ENCODE results near the gene FAM13A. TPM values are rescaled to one million over a fixed set of nuclear protein-coding genes. Genes with fewer than 3 reads are reported as not detected.

The FAM13A gene
- total and polyA plus RNA-seq, 2 donors (not counting 3 experiments of a cell fraction or from before 2014, with no cell fraction given), result 3.3 to 10.5 TPM

GRCh38 chr4:89009115-89009514 lies 47.9 kb downstream of the FAM13A start:
- ChIA-PET POLR2A (no interaction called here), CTCF (interaction anchor here (1.0 to 1.5 kb wide), 2 partner anchors 14 to 30 kb away, joined by 3 to 5 read pairs; no protein-coding TSS in a partner anchor)
- no peak overlapping the region for H3K27ac ChIP-seq (ENCODE audit: insufficient read depth, low read depth, low read length)
- H3K4me1 ChIP-seq (ENCODE audit: control insufficient read depth, extremely low read depth, insufficient read depth, low read length), result no peaks in the 10 kb centered on the region
- no peaks in the 10 kb centered on the region for H3K27me3 ChIP-seq (ENCODE audit: control insufficient read depth in 2 of 2, insufficient read depth in 2 of 2, low read length in 2 of 2)
- no peaks in the 10 kb centered on the region for H4K20me1 ChIP-seq (replicated peaks; ENCODE audit: control insufficient read depth, extremely low read depth, insufficient read depth, low read length)
- no TSS peak for BruUV-seq (replicated peaks)
- no peaks in the 10 kb centered on the region for H3K9me1 ChIP-seq (replicated peaks; ENCODE audit: control insufficient read depth, extremely low read depth, insufficient read depth, low read length)
- H3K4me3 ChIP-seq (replicated peaks in 1 of 3; ENCODE audit: insufficient read depth in 1 of 3, low read depth in 1 of 3, low read length in 3 of 3), result no peak overlapping the region
- H3K4me2 ChIP-seq (ENCODE audit: insufficient read depth, low read length), result no peak overlapping the region
- no peaks in the 10 kb centered on the region for H3K36me3 ChIP-seq (ENCODE audit: control insufficient read depth in 2 of 2, extremely low read depth in 1 of 2, insufficient read depth in 2 of 2, low read length in 2 of 2)
- FAIRE-seq (no peak), DNase-seq (ENCODE audit: low read depth, low spot score) (no peak)
- no peak overlapping the region for H2AFZ ChIP-seq (ENCODE audit: low read depth, low read length)
- intact Hi-C loops (cut with micrococcal nuclease), result no loop called here
- dilution Hi-C loops (cut with MboI; ENCODE audit: extremely low pct_ligation_motif_present, low sequenced_read_pairs), result loop anchor here (25.0 kb wide), 1 partner anchor 197 kb away; no protein-coding TSS in a partner anchor
- H3K9me3 ChIP-seq (replicated peaks; ENCODE audit: control insufficient read depth, insufficient read depth, low read length), result no peaks in the 10 kb centered on the region
- H3K9ac ChIP-seq (replicated peaks; ENCODE audit: extremely low read depth, insufficient read depth, low read length), result no peak overlapping the region
- TF ChIP-seq JUN (IDR thresholded peaks at IDR 0.05; ENCODE audit: borderline replicate concordance, insufficient read depth, insufficient read length, low read depth), result no peak
- TF ChIP-seq GATA2 (IDR thresholded peaks at IDR 0.05; ENCODE audit: insufficient read depth, insufficient read length, low read depth, low read length), result no peak
- no peak for TF ChIP-seq EZH2 (IDR thresholded peaks at IDR 0.05; ENCODE audit: borderline replicate concordance, low read depth, low read length, severe bottlenecking)
- TF ChIP-seq FOS (IDR thresholded peaks at IDR 0.05; ENCODE audit: borderline replicate concordance, insufficient read depth, low read length), result no peak
- no peaks in the 10 kb centered on the region for H3K79me2 ChIP-seq (ENCODE audit: control insufficient read depth, insufficient read depth, low read length)

- H2AFZ ChIP-seq (ENCODE audit: low read depth, low read length), result no peak overlapping the region
- no peak overlapping the region for H3K27ac ChIP-seq (ENCODE audit: insufficient read depth, low read depth, low read length)
- intact Hi-C loops (cut with micrococcal nuclease), result no loop called here
- no peak overlapping the region for H3K4me2 ChIP-seq (ENCODE audit: insufficient read depth, low read length)
- ChIA-PET POLR2A (no interaction called here), CTCF (no interaction called here)
- no peaks in the 10 kb centered on the region for H4K20me1 ChIP-seq (replicated peaks; ENCODE audit: control insufficient read depth, extremely low read depth, insufficient read depth, low read length)
- no peaks in the 10 kb centered on the region for H3K9me3 ChIP-seq (replicated peaks; ENCODE audit: control insufficient read depth, insufficient read depth, low read length)
- H3K9me1 ChIP-seq (replicated peaks; ENCODE audit: control insufficient read depth, extremely low read depth, insufficient read depth, low read length), result no peaks in the 10 kb centered on the region
- DNase-seq (ENCODE audit: low read depth, low spot score), result no peak
- TF ChIP-seq, protein P1, sequence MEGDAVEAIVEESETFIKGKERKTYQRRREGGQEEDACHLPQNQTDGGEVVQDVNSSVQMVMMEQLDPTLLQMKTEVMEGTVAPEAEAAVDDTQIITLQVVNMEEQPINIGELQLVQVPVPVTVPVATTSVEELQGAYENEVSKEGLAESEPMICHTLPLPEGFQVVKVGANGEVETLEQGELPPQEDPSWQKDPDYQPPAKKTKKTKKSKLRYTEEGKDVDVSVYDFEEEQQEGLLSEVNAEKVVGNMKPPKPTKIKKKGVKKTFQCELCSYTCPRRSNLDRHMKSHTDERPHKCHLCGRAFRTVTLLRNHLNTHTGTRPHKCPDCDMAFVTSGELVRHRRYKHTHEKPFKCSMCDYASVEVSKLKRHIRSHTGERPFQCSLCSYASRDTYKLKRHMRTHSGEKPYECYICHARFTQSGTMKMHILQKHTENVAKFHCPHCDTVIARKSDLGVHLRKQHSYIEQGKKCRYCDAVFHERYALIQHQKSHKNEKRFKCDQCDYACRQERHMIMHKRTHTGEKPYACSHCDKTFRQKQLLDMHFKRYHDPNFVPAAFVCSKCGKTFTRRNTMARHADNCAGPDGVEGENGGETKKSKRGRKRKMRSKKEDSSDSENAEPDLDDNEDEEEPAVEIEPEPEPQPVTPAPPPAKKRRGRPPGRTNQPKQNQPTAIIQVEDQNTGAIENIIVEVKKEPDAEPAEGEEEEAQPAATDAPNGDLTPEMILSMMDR (IDR thresholded peaks at IDR 0.05; ENCODE audit: extremely low read depth in 1 of 2, insufficient read depth in 1 of 2, low read depth in 1 of 2, low read length in 2 of 2), result no peak
- TF ChIP-seq FOS (IDR thresholded peaks at IDR 0.05; ENCODE audit: borderline replicate concordance, insufficient read depth, low read length), result no peak
- no peak for TF ChIP-seq POLR2A (IDR thresholded peaks at IDR 0.05; ENCODE audit: low read depth, low read length)
- no peak for TF ChIP-seq MAX (IDR thresholded peaks at IDR 0.05; ENCODE audit: insufficient read depth, insufficient read length)
- no peak for TF ChIP-seq GATA2 (IDR thresholded peaks at IDR 0.05; ENCODE audit: insufficient read depth, insufficient read length, low read depth, low read length)
- no peak for TF ChIP-seq JUN (IDR thresholded peaks at IDR 0.05; ENCODE audit: borderline replicate concordance, insufficient read depth, insufficient read length, low read depth)
- TF ChIP-seq POLR2AphosphoS5 (IDR thresholded peaks at IDR 0.05; ENCODE audit: insufficient read depth, low read depth, low read length), result no peak
- TF ChIP-seq EZH2 (IDR thresholded peaks at IDR 0.05; ENCODE audit: borderline replicate concordance, low read depth, low read length, severe bottlenecking), result no peak
- H3K9ac ChIP-seq (replicated peaks; ENCODE audit: extremely low read depth, insufficient read depth, low read length), result no peak overlapping the region
- FAIRE-seq, result no peak
- H3K79me2 ChIP-seq (ENCODE audit: control insufficient read depth, insufficient read depth, low read length), result no peaks in the 10 kb centered on the region
- no TSS peak for BruUV-seq (replicated peaks)
- no peaks in the 10 kb centered on the region for H3K4me1 ChIP-seq (ENCODE audit: control insufficient read depth, extremely low read depth, insufficient read depth, low read length)
- H3K27me3 ChIP-seq (ENCODE audit: control insufficient read depth in 2 of 2, insufficient read depth in 2 of 2, low read length in 2 of 2), result no peaks in the 10 kb centered on the region
- no peak overlapping the region for H3K4me3 ChIP-seq (replicated peaks in 1 of 3; ENCODE audit: insufficient read depth in 1 of 3, low read depth in 1 of 3, low read length in 3 of 3)
- dilution Hi-C loops (cut with MboI; ENCODE audit: extremely low pct_ligation_motif_present, low sequenced_read_pairs), result loop anchor here (25.0 kb wide), 1 partner anchor 196 kb away; no protein-coding TSS in a partner anchor
- H3K36me3 ChIP-seq (ENCODE audit: control insufficient read depth in 2 of 2, extremely low read depth in 1 of 2, insufficient read depth in 2 of 2, low read length in 2 of 2), result no peaks in the 10 kb centered on the region
These were observed 48.8 kb downstream of the FAM13A start for GRCh38 chr4:89008166-89008565.
